Measurements from ENCODE around the gene CUX1.
"Not testable (repeated sequence)": the region's sequence is repeated elsewhere in the genome, so short reads cannot be mapped to it uniquely, and the experiment has no call there.

Gene CUX1, protein sequence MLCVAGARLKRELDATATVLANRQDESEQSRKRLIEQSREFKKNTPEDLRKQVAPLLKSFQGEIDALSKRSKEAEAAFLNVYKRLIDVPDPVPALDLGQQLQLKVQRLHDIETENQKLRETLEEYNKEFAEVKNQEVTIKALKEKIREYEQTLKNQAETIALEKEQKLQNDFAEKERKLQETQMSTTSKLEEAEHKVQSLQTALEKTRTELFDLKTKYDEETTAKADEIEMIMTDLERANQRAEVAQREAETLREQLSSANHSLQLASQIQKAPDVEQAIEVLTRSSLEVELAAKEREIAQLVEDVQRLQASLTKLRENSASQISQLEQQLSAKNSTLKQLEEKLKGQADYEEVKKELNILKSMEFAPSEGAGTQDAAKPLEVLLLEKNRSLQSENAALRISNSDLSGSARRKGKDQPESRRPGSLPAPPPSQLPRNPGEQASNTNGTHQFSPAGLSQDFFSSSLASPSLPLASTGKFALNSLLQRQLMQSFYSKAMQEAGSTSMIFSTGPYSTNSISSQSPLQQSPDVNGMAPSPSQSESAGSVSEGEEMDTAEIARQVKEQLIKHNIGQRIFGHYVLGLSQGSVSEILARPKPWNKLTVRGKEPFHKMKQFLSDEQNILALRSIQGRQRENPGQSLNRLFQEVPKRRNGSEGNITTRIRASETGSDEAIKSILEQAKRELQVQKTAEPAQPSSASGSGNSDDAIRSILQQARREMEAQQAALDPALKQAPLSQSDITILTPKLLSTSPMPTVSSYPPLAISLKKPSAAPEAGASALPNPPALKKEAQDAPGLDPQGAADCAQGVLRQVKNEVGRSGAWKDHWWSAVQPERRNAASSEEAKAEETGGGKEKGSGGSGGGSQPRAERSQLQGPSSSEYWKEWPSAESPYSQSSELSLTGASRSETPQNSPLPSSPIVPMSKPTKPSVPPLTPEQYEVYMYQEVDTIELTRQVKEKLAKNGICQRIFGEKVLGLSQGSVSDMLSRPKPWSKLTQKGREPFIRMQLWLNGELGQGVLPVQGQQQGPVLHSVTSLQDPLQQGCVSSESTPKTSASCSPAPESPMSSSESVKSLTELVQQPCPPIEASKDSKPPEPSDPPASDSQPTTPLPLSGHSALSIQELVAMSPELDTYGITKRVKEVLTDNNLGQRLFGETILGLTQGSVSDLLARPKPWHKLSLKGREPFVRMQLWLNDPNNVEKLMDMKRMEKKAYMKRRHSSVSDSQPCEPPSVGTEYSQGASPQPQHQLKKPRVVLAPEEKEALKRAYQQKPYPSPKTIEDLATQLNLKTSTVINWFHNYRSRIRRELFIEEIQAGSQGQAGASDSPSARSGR (N-terminal part only)

DNA sequence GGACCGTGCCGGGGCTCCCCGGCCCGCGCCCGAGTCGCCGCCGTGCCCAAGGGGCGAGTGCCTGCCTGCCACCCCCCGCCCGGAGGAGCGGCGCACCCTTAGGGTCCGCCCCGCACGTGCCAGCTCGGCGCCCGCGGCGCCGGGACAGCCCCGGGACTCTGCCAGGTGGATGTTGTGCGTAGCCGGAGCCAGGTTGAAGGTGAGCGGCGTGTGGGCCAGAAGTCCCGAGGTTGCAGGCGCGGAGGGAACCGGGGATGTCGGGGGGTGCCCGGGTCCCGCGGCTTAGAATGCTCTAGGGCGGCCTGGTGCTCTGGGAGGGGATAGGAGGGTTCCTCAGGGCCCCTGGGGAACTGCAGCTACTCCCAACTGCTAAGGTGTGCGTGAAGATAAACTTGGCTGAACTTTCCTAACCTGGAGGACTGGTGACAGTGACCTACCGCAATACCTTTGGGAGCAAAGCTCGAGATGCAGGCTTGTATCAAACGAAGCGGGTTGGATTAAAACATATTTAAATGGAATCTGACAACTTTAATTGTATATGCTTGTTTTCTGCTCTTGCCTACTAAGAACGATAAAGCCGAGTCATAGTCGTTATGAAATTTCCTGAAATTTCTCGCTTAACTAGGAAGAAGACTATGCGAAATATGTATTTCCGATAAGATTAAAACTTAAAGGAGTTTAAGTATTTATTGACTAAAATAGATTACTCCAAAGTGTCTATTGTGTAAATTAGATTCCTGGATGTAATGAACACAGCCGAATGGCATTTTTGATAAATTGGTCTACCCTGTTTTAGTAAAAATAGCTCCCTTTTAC is at the start of gene CUX1:
CUX1 (plus strand) TSS at position 156 of the 816 bp plus-strand sequence; CDS start at position 170, 14 bp downstream.
- DNase-seq: no peak

DNA sequence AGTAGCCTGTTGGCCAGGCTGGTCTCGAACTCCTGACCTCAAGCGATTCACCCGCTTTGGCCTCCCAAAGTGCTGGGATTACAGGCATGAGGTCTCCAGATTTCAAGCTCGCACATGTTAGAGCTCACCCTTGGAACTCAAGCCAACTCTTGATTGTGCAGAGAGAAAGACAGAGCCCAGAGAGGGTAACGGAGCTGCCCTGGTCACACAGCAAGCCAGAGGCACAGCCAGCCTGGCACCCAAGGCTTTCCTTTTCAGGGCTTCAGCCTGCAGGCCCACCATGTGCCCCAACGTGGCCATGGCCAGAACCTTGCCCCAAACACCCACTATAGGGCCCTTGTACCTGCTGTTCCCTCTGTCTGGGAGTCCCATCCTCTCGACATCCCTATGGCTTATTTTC is 49.1 kb upstream of the CUX1 start:
- no peak for DNase-seq

DNA sequence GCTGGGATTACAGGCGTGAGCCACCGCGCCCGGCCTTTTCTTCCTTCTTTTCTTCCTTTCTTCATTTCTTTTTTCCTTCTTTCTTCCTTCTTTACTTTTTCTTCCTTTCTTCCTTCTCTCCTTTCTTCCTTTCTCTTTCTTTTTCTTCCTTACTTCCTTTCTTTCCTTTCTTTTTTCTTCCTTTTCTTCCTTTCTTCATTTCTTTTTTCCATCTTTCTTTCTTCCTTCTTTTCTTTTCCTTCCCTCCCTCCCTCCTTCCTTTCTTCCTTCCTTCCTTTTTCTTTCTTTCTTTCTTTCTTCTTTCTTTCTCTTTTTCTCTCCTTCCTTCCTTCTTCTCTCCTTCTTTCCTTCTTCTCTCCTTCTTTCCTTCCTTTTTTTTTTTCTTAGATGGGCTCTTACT is 47.0 kb upstream of the CUX1 start:
- no peak for DNase-seq

DNA sequence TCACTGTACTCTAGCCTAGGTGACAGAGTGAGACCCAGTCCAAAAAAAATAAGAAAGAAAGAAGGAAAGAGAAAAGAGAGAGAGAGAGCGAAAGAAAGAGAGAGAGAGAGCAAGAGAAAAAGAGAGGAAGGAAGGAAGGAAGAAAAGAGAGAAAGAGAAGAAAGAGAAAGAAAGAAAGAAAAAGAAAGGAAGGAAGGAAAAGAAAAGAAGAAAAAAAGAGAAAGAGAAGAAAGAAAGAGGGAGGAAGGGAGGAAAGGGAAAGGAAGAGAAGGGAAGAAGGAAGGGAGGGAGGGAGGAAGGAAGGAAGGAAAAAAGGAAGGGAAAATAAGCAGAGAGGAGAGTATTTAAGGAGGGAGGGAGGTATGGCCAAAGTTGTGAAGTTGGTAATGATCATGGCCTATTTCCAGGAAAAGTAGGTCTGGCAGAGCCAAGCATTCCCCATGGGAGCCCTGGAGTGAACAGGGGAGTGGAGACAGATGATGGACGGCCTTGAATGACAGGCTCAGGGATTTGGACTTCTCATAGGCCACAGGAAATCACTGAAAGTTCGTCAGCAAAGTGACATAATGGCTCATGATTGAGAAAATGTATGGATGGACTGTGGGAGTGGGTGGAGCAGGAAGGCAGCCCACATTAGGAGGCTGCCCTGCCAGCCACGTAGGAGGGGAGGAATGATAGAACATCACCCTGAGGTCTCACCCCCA is 44.8 kb upstream of the CUX1 start:
- DNase-seq: no peak

DNA sequence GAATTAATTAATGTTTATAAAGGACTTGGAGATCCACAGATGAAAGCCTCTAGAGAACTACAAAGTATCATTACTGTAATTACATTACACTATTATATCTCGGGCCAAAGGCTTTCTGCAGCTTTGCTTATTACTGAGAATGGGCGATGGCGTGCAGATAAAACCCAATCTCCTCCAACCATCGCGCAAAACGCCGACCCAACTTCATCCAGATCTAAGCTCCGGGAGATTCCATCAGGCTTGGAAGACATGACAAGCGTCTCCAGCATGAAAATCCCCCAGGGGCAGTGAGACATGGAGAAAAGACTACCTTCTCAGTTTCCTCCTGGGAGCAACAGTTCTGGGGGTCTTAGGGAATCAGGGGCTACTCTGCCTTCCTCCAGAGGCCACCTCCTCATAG is 42.2 kb upstream of the CUX1 start:
- DNase-seq: no peak

DNA sequence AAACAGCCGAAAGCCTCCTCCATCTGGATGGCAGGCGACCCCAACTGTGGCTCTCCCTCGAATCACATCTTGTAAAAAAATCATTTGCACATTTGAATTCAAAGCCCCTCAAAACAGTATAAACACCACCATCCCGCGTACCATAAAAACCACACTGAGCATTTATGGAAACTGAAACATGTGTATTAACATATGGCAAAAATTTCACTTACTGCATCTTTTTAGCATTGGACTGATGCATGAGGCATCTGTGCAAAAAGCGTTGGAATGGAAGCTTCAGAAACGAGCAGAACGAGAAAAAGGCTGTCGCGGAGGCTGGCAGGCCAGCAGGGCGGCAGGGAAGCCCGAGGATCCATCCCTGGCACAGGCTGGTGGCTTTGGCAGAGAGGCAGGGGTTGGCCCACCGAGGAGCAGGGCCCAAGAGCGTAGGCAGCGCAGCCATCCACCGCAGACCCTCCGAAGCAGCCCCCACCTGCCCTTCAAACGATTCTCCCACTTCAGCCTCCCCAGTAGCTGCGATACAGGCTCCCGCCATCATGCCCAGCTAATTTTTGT is 39.3 kb upstream of the CUX1 start:
- no peak for DNase-seq

DNA sequence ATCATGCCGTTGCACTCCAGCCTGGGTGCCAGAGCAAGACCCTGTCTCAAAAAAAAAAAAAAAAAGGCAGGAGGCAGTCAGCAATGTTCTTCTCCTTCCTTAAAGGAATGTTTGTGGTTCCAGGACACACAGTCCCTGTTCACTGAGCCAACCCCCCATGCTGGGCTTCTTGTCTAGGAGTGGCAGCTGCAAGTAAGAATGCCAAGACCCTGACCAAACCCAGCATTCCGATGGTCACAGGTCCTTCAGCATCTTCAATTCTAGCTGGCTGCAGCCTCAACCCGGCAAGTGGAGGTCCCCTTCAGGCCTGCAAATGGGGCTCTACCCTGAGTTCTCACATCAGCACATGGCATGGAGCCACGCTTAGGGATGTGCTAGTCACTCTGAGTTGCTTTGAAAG is 38.2 kb upstream of the CUX1 start:
- no peak for DNase-seq

DNA sequence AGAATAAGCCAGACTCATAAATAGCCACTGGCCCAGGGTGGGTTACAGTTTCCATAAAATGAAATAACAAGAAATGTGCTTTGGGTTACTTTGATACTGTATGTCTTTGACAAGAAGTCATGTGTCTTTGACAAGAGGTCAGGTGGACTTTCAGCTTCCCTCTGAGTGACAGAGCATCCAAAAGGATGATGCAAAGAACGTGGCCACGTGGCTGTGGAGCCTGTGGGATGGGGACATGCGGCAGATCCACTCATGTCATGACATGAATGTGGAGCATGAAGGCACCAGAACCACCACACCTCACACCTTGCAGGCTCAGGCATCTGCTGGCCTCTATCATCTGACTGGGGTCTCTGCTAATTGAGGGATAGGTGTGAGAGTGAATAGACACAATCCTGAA is 37.1 kb upstream of the CUX1 start:
- no peak for DNase-seq

DNA sequence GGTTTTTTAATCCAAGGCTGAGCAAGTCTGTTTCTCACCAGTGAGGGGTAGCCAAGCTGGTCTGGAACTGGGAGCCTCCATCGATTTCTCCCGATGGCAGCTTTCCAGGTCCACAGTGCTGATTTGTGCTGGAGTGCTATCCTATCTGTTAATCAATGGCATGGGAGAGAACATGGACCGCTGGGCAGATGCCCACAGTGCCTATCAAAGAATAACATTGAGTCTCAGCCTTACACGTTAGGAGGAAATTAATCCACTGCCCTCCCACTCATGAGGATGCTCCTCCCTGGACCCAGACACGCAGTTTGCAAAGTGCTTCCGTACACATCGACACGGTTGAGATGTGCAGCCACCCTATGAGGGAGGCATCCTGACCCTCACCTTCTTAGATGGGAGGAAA is 36.0 kb upstream of the CUX1 start:
- no peak for DNase-seq

DNA sequence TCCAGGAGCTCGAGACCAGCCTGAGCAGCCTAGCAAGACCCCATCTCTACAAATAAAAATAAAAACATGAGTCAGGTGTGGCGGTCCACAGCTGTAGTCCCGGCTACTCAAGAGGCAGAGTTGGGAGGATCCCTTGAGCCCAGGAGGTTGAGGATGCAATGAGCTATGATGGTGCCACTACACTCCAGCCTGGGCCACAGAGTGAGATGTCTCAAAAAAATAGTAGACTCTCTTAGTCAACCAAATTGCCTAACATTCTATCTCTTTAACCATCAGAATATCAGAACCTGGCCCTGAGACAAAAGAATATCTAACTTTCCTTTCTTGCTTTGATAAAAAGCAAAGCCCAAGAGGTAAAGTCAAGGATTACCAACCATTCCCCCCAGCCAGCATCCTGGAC is 35.0 kb upstream of the CUX1 start:
- DNase-seq: no peak

DNA sequence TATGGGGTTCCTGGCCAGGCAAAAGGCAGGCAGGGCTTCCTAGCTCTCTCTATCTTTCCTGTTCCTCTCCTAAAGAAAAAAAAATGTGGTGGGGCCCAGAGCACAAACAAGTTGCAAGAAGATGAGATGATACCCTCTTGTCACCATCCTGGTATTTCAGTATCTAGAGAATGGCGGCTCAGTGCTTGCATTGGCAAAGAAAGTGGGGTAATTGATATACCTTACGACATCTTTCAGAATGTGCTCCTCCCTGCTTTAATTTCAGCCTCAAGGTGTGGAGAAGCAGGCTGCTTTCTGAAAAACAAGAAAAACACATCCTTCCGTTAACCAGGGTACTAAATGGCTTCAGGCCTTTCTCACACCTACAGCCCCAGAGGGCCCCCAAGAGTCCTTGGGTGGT is 34.5 kb upstream of the CUX1 start:
- no peak for DNase-seq

DNA sequence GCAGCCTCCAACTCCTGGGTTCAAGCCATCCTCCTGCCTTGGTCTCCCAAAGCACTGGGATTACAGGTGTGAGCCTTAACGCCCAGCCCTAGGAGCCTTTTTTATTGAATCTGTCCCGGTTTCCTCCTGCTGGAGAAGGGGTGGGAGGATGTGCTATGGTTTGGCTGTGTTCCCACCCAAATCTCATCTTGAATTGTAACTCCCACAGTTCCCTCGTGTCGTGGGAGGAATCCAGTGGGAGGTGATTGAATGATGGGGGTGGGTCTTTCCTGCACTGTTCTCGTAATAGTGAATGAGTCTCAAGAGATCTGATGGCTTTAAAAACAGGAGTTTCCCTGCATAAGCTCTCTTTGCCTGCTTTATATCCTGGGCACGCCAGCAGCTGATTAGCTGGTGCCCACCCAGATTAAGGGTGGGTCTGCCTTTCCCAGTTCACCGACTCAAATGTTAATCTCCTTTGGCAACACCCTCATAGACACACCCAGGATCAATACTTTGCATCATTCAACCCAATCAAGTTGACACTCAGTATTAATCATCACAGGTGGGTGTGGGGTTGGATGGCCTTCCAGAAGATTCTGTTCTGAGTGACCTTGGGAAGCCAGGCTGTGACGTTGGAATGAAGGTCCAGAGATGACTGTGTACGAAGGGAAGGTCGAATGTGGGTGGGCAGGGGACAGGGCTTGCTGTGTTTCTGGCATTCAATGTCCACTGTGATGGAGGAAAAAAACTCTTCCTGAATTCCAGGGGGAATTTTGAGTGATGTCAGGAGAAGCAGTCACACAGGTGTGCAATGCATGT is 33.8 kb upstream of the CUX1 start:
- no peak for DNase-seq

DNA sequence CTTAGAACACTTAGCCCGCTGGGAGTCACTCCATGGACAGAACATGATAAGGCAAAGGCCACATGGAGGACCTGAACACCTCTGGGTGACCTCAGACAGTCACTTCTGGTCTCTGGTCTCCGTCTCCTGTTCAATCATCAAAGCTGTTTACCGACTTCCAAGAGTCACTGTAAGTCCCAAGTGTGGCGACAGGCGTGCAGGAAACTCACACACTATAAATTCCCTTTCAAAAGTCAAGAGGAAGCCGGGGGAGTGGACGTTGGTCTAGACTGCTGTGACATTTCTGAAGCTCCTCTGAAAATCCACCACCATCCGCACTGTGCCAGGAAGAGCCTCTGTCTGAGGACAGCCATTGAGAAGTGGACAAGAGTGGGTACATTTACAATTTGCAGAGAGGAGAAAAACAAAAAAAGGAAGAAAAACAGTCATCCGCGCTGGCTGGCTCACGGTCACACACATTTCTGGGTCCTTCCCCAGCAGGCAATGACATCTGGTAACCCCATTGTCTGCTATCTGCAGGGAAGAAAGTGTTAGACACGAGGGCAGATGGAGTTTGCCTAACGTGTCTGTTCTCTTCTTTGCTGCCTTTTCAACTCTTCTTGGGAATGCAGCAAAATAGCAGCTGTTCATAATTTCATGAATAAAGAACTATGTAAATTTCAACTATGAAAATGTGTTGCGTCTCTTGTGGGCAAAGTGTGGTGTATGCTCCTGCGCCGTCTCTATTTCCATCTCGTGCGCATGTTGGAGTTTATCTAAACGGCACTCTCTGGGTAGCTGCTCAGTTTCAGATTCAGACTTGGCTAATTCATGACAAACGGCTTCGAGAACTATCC is 32.9 kb upstream of the CUX1 start:
- no peak for DNase-seq

DNA sequence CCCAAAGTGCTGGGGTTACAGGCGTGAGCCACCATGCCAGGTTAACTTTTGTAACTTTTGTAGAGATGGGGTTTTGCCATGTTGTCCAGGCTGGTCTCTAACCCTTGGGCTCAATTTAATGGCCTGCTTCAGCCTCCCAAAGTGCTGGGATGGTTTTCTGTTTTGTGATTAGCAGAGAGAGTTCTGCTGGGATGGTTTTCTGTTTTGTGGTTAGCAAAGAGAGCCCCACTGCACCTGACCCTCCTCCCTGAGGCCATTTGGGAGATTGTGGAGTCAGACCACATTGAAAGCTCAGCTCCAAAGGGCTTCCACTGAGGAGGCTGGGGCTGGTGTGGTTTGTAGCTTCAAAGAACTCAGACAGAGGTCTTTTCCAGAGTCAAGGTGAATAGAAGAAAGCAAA is 29.6 kb upstream of the CUX1 start:
- DNase-seq: no peak

DNA sequence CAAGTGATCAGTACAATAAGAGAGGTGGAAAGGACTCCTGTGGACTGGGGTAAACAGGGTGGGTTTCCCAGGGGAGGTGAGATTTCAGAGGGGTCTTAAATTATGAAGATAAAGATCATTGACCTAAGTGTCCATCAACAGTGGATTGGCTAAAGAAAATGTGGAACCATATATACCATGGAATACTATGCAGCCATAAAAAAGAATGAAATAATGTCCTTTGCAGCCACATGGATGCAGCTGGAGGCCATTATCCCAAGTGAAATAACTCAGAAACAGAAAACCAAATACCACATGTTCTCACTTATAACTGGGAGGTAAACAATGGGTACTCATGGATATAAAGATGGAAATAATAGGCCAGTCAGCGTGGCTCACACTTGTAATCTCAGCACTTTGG is 28.9 kb upstream of the CUX1 start:
- DNase-seq: no peak

DNA sequence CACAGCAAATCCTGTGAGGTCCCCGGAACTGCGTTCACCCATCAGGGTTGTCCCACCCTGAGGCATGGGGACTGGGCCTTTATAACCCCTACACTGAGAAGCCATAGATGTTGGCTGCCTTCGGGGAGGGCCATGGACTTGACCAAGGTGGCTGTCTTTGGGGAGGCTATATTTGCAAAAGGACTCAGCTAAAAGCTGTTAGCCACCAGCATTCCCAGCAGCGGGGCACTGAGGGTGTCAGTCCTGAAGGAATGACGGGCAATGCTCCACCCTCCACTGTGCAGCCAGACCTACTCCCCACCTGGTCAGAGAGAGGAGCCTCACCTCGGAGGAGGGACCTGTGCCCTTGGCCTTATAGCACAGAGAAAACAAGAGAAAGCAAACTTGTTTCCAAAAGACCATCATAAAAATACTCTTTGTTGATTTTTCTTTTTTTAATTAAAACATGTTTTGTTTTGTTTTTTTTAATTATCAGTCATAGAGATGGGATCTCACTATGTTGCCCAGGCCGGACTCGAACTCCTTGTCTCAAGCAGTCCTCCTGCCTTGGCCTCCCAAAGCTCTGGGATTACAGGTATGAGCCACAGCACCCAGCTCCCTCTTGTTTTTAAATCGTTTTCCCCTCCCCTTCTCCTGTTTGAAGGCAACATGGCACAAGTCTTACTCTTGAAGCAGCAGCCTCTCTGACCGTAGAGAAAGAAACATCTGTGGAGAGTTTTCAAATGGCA is 26.7 kb upstream of the CUX1 start:
- no peak for DNase-seq

DNA sequence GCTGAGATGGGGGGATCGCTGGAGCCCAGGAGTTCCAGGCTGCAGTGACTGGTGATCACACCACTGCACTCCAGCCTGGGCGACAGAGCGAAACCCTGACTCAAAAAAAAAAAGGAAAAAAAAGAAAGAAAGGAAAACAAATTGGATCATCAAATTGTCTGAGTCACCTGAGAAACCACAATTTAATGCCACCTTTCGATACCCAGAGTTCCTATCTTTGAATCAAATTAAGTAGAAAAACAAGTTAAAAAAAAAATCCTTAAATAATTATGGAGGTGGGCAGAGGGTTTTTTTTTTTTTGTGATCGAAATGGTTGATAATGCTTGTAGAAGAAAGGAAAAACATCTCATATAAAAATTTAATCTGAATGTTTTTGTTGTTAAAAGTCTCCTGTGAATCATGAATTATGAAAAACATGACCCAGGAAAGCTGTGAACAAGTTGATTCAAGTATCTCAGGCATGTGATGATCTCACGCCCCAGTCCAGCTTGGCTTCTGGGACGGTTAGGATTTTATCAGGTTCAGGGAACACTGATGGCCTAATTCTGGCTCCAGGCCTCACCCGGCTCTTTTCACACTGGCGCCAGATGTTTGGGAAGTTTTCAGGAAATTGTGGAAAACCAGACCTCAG is 25.3 kb upstream of the CUX1 start:
- no peak for DNase-seq

DNA sequence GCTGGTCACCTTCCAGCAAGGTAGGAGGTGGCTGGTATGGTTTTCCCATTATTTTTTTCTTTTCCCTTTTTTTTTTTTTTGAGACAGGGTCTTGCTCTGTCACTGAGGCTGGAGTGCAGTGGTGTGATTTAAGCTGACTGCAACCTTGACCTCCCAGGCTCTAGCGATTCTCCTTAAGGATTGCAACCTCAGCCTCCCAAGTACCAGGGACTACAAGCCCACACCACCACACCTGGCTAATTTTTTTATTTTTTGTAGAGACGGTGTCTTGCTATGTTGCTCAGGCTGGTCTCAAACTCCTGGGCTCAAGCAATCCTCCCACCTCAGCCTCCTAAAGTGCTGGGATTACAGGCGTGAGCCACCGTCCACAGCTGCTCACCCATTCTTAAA is 24.7 kb upstream of the CUX1 start:
- DNase-seq: not testable (repeated sequence)
